Erythroblast (primary cell): Measurements from ENCODE around the gene THSD7A.

ENCODE experiments used
- GATA1 ChIP-seq: IDR thresholded peaks from 2 replicates; pipeline ENCODE4 v1.6.1; 2011; ENCODE audit warnings: low read depth, mild to moderate bottlenecking, control low read depth, low read length, moderate library complexity
- POLR2A ChIP-seq: IDR thresholded peaks from 2 replicates; pipeline ENCODE4 v1.6.1; 2011; ENCODE audit warnings: mild to moderate bottlenecking, low read length

DNA sequence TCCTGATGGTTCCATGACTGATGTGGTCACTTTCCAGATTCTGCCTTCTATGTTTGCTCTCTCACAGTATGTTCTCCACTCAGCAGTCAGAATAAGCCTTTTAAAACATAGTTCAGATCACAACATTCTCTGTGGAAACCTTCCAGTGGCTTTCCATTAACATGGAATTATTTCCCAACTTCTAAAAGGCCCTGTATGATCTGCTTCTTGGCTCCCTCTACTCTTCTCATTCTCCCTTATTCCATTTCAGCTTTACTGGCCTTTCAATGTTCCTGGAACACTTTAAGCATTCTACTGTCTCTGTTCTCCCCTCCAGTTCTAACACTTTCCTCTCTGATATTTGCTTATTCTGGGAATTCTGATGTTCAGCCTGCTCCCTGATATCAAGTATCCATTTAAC, 325.6 kb downstream of the THSD7A start:
- TF ChIP-seq POLR2A (no peak), GATA1 (no peak)
